WTC11 (cell line): ENCODE results near the gene SYTL1. TPM values are rescaled to one million over a fixed set of nuclear protein-coding genes. Genes with fewer than 3 reads are reported as not detected.

Source experiments
- ATAC-seq: fragments of 200-7000 bp; cut with Tn5 transposase; 2 replicates; pipeline ENCODE4 v1.10.0; 2021; ENCODE audit warnings: mild to moderate bottlenecking, moderate library complexity
- CTCF ChIA-PET: fragments of 300-600 bp; sonication (Branson Sonifier 250); formaldehyde crosslinking; loops from one replicate; lab custom pipeline; 2021; ENCODE audit warnings: antibody characterized with exemption; lab: Charles Lee
- POLR2A ChIA-PET: fragments of 350-600 bp; sonication (Branson Sonifier 250); formaldehyde crosslinking; loops from one replicate; lab custom pipeline; 2021; ENCODE audit warnings: antibody characterized with exemption; lab: Charles Lee
- DNase-seq: peaks from one replicate; pipeline ENCODE4 v3.0.0; 2021; ENCODE audit warnings: low spot score
- H3K27ac Mint-ChIP-seq: 2 replicates; pipeline ENCODE4 v1.8.0; 2021; ENCODE audit warnings: mixed read lengths
- H3K27me3 Mint-ChIP-seq: 2 replicates; pipeline ENCODE4 v1.8.0; 2021; ENCODE audit warnings: low read depth, mild to moderate bottlenecking, moderate library complexity, mixed read lengths
- H3K36me3 Mint-ChIP-seq: 2 replicates; pipeline ENCODE4 v1.8.0; 2021; ENCODE audit warnings: mixed read lengths
- H3K4me1 Mint-ChIP-seq: 2 replicates; pipeline ENCODE4 v1.8.0; 2022; ENCODE audit warnings: mixed read lengths
- H3K4me3 Mint-ChIP-seq: 2 replicates; pipeline ENCODE4 v1.8.0; 2021; ENCODE audit warnings: mild to moderate bottlenecking, moderate library complexity, mixed read lengths
- H3K9me3 Mint-ChIP-seq: 2 replicates; pipeline ENCODE4 v1.8.0; 2021; ENCODE audit warnings: mixed read lengths
- IRF2 ChIP-seq: sonication (generic); formaldehyde crosslinking; IDR thresholded peaks from 2 replicates; pipeline ENCODE4 v1.8.0; 2022; ENCODE audit warnings: low read depth, missing genetic modification reagents, borderline replicate concordance
- JUN ChIP-seq: sonication (generic); formaldehyde crosslinking; IDR thresholded peaks from 2 replicates; pipeline ENCODE4 v1.8.0; 2023; ENCODE audit warnings: mild to moderate bottlenecking, missing genetic modification reagents
- MAX ChIP-seq: sonication (generic); formaldehyde crosslinking; IDR thresholded peaks from 2 replicates; pipeline ENCODE4 v1.8.0; 2022; ENCODE audit warnings: mild to moderate bottlenecking, missing genetic modification reagents
- MXD4 ChIP-seq: fragments of 250-450 bp; sonication (Bioruptor Pico); IDR thresholded peaks from 2 replicates; pipeline ENCODE4 v1.8.0; 2021; ENCODE audit warnings: mild to moderate bottlenecking, moderate library complexity, borderline replicate concordance
- PRDM15 ChIP-seq: sonication (generic); formaldehyde crosslinking; IDR thresholded peaks from 2 replicates; pipeline ENCODE4 v1.8.0; 2022; ENCODE audit warnings: missing genetic modification reagents
- ZNF232 ChIP-seq: sonication (generic); formaldehyde crosslinking; IDR thresholded peaks from 2 replicates; pipeline ENCODE4 v1.8.0; 2022; ENCODE audit warnings: mild to moderate bottlenecking, missing genetic modification reagents
- ZNF416 ChIP-seq: fragments of 250-450 bp; sonication (Bioruptor Pico); IDR thresholded peaks from 2 replicates; pipeline ENCODE4 v1.9.0; 2021; ENCODE audit warnings: mild to moderate bottlenecking, inconsistent platforms
- ZNF425 ChIP-seq: fragments of 250-450 bp; sonication (Bioruptor Pico); conservative IDR thresholded peaks from 2 replicates; pipeline ENCODE4 v1.9.0; 2021; ENCODE audit warnings: mild to moderate bottlenecking
- ZNF671 ChIP-seq: fragments of 250-450 bp; sonication (Bioruptor Pico); IDR thresholded peaks from 2 replicates; pipeline ENCODE4 v1.8.0; 2021; ENCODE audit warnings: mild to moderate bottlenecking
- total RNA-seq: library from RNA; stranded (reverse); gene quantifications from 3 replicates; pipeline ENCODE4 v1.2.3, GENCODE V29; 2021

The SYTL1 gene
- total RNA-seq, 1 experiment from 2014 or later: 18.0 TPM

- Mint-ChIP-seq H3K27ac (no peak overlapping the region), H3K27me3 (peaks cover 56% of the 10 kb centered on the region)
Measured at GRCh38 chr1:27358038-27358927, 16.5 kb downstream of the SYTL1 start.

GRCh38 chr1:27358928-27359313, 17.1 kb downstream of the SYTL1 start:
- H3K27ac Mint-ChIP-seq: no peak overlapping the region
- H3K9me3 Mint-ChIP-seq: no peaks in the 10 kb centered on the region
- H3K27me3 Mint-ChIP-seq: peaks cover 56% of the 10 kb centered on the region
- ATAC-seq (no peak), DNase-seq (no peak)
- TF ChIP-seq IRF2: no peak
- TF ChIP-seq ZNF416 (CRISPR knock-in tag): no peak
- TF ChIP-seq JUN (CRISPR knock-in tag): no peak
- TF ChIP-seq ZNF425: no peak
- no peak for TF ChIP-seq ZNF671
- no peaks in the 10 kb centered on the region for H3K36me3 Mint-ChIP-seq
- ChIA-PET POLR2A (no interaction called here), CTCF (interaction anchor here (0.6 to 11.0 kb wide), 13 partner anchors 10 to 247 kb away, joined by 3 to 258 read pairs (median 31); partner anchors contain the start of genes CD164L2, GPR3, MAP3K6 and SYTL1)
- peaks cover 17% of the 10 kb centered on the region for H3K4me1 Mint-ChIP-seq
- 0 out of 2 replicates have a peak overlapping the region, but pooled peaks have one; percentile 14 for H3K4me3 Mint-ChIP-seq

More at GRCh38 chr1:27358038-27358927, 16.5 kb downstream of the SYTL1 start:
- ChIA-PET POLR2A (interaction anchor here (0.5 to 1.2 kb wide), 3 partner anchors 8 to 142 kb away, joined by 3 to 6 read pairs (median 4); no protein-coding TSS in a partner anchor), CTCF (interaction anchor here (0.6 to 11.0 kb wide), 46 partner anchors 9 to 317 kb away, joined by 3 to 258 read pairs (median 5); partner anchors contain the start of genes CD164L2, FCN3, GPR3 and MAP3K6)
- DNase-seq: no peak
- ATAC-seq: no peak
- Mint-ChIP-seq H3K4me1 (peaks cover 17% of the 10 kb centered on the region), H3K9me3 (no peaks in the 10 kb centered on the region), H3K4me3 (peak overlapping the region; percentile 37; the same call in 1 of the 2 replicates), H3K36me3 (no peaks in the 10 kb centered on the region)
- TF ChIP-seq PRDM15: peak; percentile 72
- no peak for TF ChIP-seq MXD4 (CRISPR knock-in tag)

GRCh38 chr1:27359822-27360158, 18.0 kb downstream of the SYTL1 start:
- DNase-seq (no peak), ATAC-seq (no peak)
- Mint-ChIP-seq H3K36me3 (no peaks in the 10 kb centered on the region), H3K9me3 (no peaks in the 10 kb centered on the region), H3K27ac (no peak overlapping the region), H3K27me3 (peaks cover 56% of the 10 kb centered on the region), H3K4me1 (peaks cover 25% of the 10 kb centered on the region), H3K4me3 (peak overlapping the region; percentile 74)
- POLR2A ChIA-PET: no interaction called here
- CTCF ChIA-PET: interaction anchor here (0.6 to 4.0 kb wide), 4 partner anchors 8 to 59 kb away, joined by 4 to 33 read pairs (median 8); partner anchors contain the start of gene CD164L2
- no peak for TF ChIP-seq ZNF232
- 0 out of 2 replicates have a peak, but pooled peaks have one; percentile 5 for TF ChIP-seq MAX (CRISPR knock-in tag)
